H1 (cell line): ENCODE results near the gene CDK5. TPM values are rescaled to one million over a fixed set of nuclear protein-coding genes. Genes with fewer than 3 reads are reported as not detected.

Experiments
- BACH1 ChIP-seq: IDR thresholded peaks from 2 replicates; pipeline ENCODE4 v1.6.1; 2012; ENCODE audit warnings: low read length, improper control_type of control experiment
- BRCA1 ChIP-seq: IDR thresholded peaks from 2 replicates; pipeline ENCODE4 v1.6.1; 2012; ENCODE audit warnings: low read depth, low read length, improper control_type of control experiment
- CBX5 ChIP-seq: fragments of 300-800, 300-1000 bp; sonication (generic); IDR thresholded peaks from 2 replicates; pipeline ENCODE4 v1.7.1; 2016; ENCODE audit warnings: antibody characterized with exemption, low read length, low read depth
- CBX8 ChIP-seq: fragments of 300-800, 300-1000 bp; sonication (generic); IDR thresholded peaks from 2 replicates; pipeline ENCODE4 v1.7.1; 2016; ENCODE audit warnings: low read depth, low read length, borderline replicate concordance
- CEBPB ChIP-seq: IDR thresholded peaks from 2 replicates; pipeline ENCODE4 v1.6.1; 2012; ENCODE audit warnings: low read depth, low read length
- CHD2 ChIP-seq: IDR thresholded peaks from 2 replicates; pipeline ENCODE4 v1.6.1; 2012; ENCODE audit warnings: low read length, improper control_type of control experiment
- EP300 ChIP-seq, 2 experiments: IDR thresholded peaks; 1 replicate in 1 of 2; 2 replicates in 1 of 2; pipeline ENCODE4 v1.6.1; 2011 to 2012; ENCODE audit warnings: low read depth in 2 of 2, low read length in 2 of 2, mild to moderate bottlenecking in 2 of 2, borderline replicate concordance in 1 of 2, inconsistent platforms in 1 of 2, moderate library complexity in 1 of 2
- GABPA ChIP-seq: IDR thresholded peaks from 2 replicates; pipeline ENCODE4 v1.6.1; 2011; ENCODE audit warnings: mild to moderate bottlenecking, low read length, moderate library complexity, borderline replicate concordance; ENCODE audit not compliant: insufficient read depth
- HDAC2 ChIP-seq, 2 experiments: fragments of 300-600 bp in 1 of 2; sonication (generic) in 1 of 2; IDR thresholded peaks; 2 replicates each; pipeline ENCODE4 v1.6.1; 2011 to 2012; ENCODE audit warnings: low read depth in 2 of 2, low read length in 2 of 2, mild to moderate bottlenecking in 2 of 2, moderate library complexity in 2 of 2, borderline replicate concordance in 1 of 2, inconsistent platforms in 1 of 2
- KDM5A ChIP-seq: fragments of 200-600 bp; IDR thresholded peaks from 2 replicates; pipeline ENCODE4 v1.7.1; 2012; ENCODE audit warnings: mild to moderate bottlenecking, low read length, inconsistent platforms, mixed read lengths
- NANOG ChIP-seq: IDR thresholded peaks from 2 replicates; pipeline ENCODE4 v1.6.1; 2011; ENCODE audit warnings: low read length, low read depth, mild to moderate bottlenecking, inconsistent platforms; ENCODE audit not compliant: insufficient read depth, poor library complexity, severe bottlenecking
- POU5F1 ChIP-seq: IDR thresholded peaks from 2 replicates; pipeline ENCODE4 v1.6.1; 2011; ENCODE audit warnings: low read depth, mild to moderate bottlenecking, low read length, moderate library complexity
- RNF2 ChIP-seq: fragments of 200-900, 300-1000 bp; sonication (generic); IDR thresholded peaks from 2 replicates; pipeline ENCODE4 v1.7.1; 2016; ENCODE audit warnings: borderline replicate concordance, low read depth, mild to moderate bottlenecking, antibody characterized with exemption, low read length; ENCODE audit not compliant: poor library complexity, severe bottlenecking; ENCODE audit errors: missing control alignments
- SAP30 ChIP-seq: fragments of 300-600 bp; sonication (generic); IDR thresholded peaks from 2 replicates; pipeline ENCODE4 v1.7.1; 2012; ENCODE audit warnings: low read length, moderate library complexity, mild to moderate bottlenecking, inconsistent platforms; ENCODE audit not compliant: insufficient read depth, insufficient replicate concordance
- SIN3A ChIP-seq, 2 experiments: IDR thresholded peaks in 1 of 2; conservative IDR thresholded peaks in 1 of 2; 2 replicates each; pipeline ENCODE4 v1.6.1; 2011 to 2012; ENCODE audit warnings: low read length in 2 of 2, improper control_type of control experiment in 1 of 2, low read depth in 1 of 2, mild to moderate bottlenecking in 1 of 2
- SP4 ChIP-seq: IDR thresholded peaks from 2 replicates; pipeline ENCODE4 v1.6.1; 2012; ENCODE audit warnings: low read length, inconsistent platforms
- SUZ12 ChIP-seq: fragments of 200-600 bp; sonication (generic); IDR thresholded peaks from 2 replicates; pipeline ENCODE4 v1.6.1; 2012; ENCODE audit warnings: mild to moderate bottlenecking, inconsistent platforms, low read length, moderate library complexity, mixed read lengths
- TCF12 ChIP-seq: IDR thresholded peaks from 2 replicates; pipeline ENCODE4 v1.6.1; 2011; ENCODE audit warnings: low read depth, mild to moderate bottlenecking, low read length
- ZNF274 ChIP-seq: IDR thresholded peaks from 2 replicates; pipeline ENCODE4 v1.7.0; 2012; ENCODE audit warnings: low read length, borderline replicate concordance; ENCODE audit errors: extremely low read depth
- polyA plus RNA-seq, 7 experiments: library from polyadenylated mRNA; depleted of rRNA in 3 of 7; stranded (reverse) in 5 of 7; unstranded in 2 of 7; fragments of >200 nt in 5 of 7; fragments of 200-250 nt in 2 of 7; gene quantifications; 1 replicate in 5 of 7; 2 replicates in 1 of 7; 4 replicates in 1 of 7; pipeline versions ENCODE4 v1.2.1 to v1.2.3, GENCODE V29; 2011 to 2013; ENCODE audit warnings: missing spikeins in 2 of 7, mixed read lengths in 2 of 7
- total RNA-seq: library from RNA; stranded (reverse); fragmentation: NEBNext Ultra II Directional; extraction: Animal tissue kit (Norgen Biotek cat#: 25700); gene quantifications from 2 replicates; pipeline ENCODE4 v1.2.1, GENCODE V29; 2021
- TF ChIP-seq, protein P1 (sequence below): IDR thresholded peaks from 2 replicates; pipeline ENCODE4 v1.6.1; 2012; ENCODE audit warnings: inconsistent platforms
- TF ChIP-seq, protein P2 (sequence below): IDR thresholded peaks from 2 replicates; pipeline ENCODE4 v1.6.1; 2012; ENCODE audit warnings: low read length, inconsistent platforms

The CDK5 gene
- total and polyA plus RNA-seq, 2 of the 8 experiments (the other 6 are each of a cell fraction or from before 2014, with no cell fraction given) = 22.8 to 37.2 TPM

DNA sequence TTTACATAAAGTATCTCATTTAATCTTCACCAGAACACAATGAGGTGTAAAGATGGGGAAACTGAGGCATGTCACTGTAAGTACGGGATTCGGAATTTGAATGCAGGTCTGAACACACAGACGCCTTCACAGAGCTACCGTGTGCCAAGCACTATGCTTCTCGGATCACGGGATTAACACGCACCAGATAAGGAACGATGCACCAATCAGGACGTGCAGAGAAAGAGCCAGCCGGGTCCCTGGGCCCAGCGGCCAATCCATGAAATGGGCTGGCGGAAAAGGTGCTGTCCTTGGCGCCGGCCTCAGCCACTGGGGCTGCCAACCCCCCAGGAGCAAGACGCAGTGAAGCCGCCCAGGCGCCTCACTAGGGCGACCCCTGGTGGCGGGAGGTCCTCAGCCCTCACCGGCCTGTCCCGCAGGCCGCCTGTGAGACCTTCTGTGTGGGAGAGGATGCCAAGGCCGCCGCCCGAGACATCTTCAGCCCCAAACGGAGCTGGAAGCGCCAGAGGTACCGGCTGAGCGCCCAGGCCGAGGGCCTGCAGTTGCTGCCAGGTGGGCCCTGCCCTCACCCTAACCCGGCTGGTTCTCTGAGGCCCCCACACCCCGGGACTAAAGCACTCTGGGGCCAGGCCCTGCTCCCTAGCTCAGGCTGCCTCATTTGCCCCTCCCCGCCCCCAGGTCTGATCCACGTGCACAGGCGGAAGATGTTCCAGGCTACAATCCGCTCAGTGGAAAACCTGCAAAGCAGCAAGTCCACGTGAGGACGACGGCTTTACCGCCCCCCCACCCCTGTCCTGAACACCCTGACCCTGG, 49.0 kb downstream of the CDK5 start (continued):
- TF ChIP-seq GABPA = peak; percentile 56; the same call in 1 of the 2 replicates
- no peak for TF ChIP-seq CHD2
- no peak for TF ChIP-seq SAP30
- TF ChIP-seq, protein P1, sequence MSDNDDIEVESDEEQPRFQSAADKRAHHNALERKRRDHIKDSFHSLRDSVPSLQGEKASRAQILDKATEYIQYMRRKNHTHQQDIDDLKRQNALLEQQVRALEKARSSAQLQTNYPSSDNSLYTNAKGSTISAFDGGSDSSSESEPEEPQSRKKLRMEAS = 0 out of 2 replicates have a peak, but pooled peaks have one; percentile 58
- TF ChIP-seq, protein P2, sequence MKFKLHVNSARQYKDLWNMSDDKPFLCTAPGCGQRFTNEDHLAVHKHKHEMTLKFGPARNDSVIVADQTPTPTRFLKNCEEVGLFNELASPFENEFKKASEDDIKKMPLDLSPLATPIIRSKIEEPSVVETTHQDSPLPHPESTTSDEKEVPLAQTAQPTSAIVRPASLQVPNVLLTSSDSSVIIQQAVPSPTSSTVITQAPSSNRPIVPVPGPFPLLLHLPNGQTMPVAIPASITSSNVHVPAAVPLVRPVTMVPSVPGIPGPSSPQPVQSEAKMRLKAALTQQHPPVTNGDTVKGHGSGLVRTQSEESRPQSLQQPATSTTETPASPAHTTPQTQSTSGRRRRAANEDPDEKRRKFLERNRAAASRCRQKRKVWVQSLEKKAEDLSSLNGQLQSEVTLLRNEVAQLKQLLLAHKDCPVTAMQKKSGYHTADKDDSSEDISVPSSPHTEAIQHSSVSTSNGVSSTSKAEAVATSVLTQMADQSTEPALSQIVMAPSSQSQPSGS = no peak
- no peak for TF ChIP-seq KDM5A
- no peak for TF ChIP-seq BRCA1
- no peak for TF ChIP-seq RNF2
- peak in 1 of 2 experiments; percentile 72; a peak in 1 of 4 replicates for TF ChIP-seq HDAC2 (IDR thresholded peaks at IDR 0.05; ENCODE audit: borderline replicate concordance in 1 of 2, low read depth in 2 of 2, low read length in 2 of 2)
- TF ChIP-seq EP300 (IDR thresholded peaks at IDR 0.05; ENCODE audit: borderline replicate concordance in 1 of 2, low read depth in 2 of 2, low read length in 2 of 2) = 0 out of 3 replicates have a peak, but pooled peaks of 1 of the 2 experiments have one; percentile 22
- TF ChIP-seq NANOG = no peak
- TF ChIP-seq CEBPB = no peak
- TF ChIP-seq CBX8 = no peak
- TF ChIP-seq SP4 = no peak
- TF ChIP-seq SIN3A (conservative IDR thresholded peaks at IDR 0.05 in 1 of 2, IDR thresholded peaks at IDR 0.05 in 1 of 2; ENCODE audit: low read depth in 1 of 2, low read length in 2 of 2) = no peak
- TF ChIP-seq SUZ12 = no peak
- TF ChIP-seq TCF12 = no peak
- no peak for TF ChIP-seq POU5F1
- TF ChIP-seq CBX5 = no peak
- no peak for TF ChIP-seq BACH1
- TF ChIP-seq ZNF274 = no peak
